HG02610 (cell line): ENCODE results near the gene CHAF1A.

Experiments
- ATAC-seq: cut with Tn5 transposase; IDR thresholded peaks from one replicate; pipeline ENCODE4 v1.9.1; 2021; ENCODE audit warnings: mild to moderate bottlenecking, moderate library complexity; ENCODE audit not compliant: unreplicated experiment

CHAF1A gene

DNA sequence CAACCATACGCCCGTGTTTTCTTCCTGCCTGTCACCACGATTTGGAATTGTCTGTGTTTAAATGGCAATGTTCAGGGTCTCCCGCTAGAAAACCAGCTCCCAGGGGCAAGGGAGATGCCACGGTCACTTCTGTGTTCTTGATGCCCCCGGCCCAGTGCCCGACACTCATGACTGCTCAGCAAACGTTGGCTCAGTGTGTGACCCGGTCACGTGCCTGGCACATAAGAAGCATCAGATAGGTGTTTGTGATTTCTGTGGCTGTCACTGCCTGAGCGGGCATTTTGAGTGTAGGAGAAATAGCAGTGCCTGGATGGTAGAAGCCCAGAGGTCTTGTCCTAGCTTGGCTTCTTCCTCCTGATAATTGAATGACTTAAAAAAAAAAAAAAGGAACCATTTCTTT is 85.1 kb downstream of the CHAF1A start:
- ATAC-seq: no peak

DNA sequence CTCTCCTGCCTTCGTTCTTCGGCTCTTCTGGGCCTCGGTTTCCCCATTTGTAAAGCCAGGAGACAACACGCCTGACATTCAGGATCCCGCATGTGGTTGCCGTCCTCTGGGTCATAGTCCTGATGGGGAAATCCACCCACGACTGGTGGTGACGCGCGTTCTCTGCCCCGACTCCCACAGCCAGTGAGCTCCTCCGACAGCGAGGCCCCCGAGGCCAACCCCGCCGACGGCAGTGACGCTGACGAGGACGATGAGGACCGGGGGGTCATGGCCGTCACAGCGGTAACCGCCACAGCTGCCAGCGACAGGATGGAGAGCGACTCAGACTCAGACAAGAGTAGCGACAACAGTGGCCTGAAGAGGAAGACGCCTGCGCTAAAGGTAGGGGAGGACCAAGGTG is 86.1 kb downstream of the CHAF1A start:
- ATAC-seq: no peak

DNA sequence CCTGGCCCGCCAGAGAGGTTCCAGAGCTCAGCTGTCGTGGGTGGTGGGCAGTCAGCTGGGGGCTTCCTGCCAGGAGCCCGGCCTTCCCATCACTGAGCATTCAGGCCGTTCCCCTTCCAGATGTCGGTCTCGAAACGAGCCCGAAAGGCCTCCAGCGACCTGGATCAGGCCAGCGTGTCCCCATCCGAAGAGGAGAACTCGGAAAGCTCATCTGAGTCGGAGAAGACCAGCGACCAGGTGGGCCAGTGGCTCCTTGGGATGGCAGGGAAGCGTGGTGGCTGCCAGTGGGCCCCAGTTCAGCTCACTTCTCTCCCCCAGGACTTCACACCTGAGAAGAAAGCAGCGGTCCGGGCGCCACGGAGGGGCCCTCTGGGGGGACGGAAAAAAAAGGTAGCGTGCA is 89.0 kb downstream of the CHAF1A start:
- no peak for ATAC-seq

DNA sequence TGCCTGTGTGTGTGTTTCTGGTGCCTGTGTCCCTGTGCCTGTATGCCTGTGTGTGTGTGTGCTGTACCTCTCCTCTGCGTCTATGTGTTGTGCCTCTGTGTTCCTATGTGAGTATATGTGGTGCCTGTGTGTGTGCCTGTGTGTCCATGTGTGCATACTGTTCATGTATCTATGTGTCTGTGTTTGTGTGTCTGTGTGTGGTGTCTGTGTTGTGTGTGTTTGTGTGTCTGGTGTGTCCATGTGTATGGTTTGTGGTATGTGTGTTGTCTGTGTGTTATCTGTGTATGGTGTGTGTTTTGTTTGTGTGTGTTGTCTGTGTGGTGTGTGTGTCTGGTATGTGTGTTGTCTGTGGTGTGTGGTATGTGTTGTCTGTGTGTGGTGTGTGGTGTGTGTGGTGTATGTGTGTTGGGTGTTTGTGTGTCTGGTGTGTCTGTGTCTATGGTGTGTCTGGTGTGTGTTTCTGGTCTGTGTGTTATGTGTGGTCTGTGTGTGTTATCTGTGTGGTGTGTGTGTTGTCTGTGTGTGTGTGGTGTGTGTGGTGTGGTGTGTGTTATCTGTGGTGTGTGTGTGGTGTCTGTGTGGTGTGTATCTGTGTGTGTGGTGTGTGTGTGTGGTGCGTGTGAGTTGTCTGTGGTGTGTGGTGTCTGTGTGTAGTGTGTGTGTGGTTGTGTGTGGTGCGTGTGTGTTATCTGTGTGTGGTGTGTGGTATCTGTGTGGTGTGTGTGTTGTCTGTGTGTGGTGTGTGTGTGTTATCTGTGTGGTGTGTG is 90.1 kb downstream of the CHAF1A start:
- ATAC-seq: no peak
